Brain microvascular endothelial cell (primary cell): ENCODE data around the gene SELP.

Source experiments
- DNase-seq: peaks from one replicate; pipeline ENCODE4 v3.0.0-alpha.2; 2020
- H3K27ac ChIP-seq: fragments of 250-450 bp; sonication (Bioruptor Pico); 2 replicates; pipeline ENCODE4 v1.5.1; 2020; ENCODE audit warnings: mild to moderate bottlenecking, moderate library complexity
- H3K27me3 ChIP-seq: fragments of 250-450 bp; sonication (Bioruptor Pico); replicated peaks from 2 replicates; pipeline ENCODE4 v1.5.1; 2020; ENCODE audit warnings: mild to moderate bottlenecking
- H3K36me3 ChIP-seq: fragments of 250-450 bp; sonication (Bioruptor Pico); replicated peaks from 2 replicates; pipeline ENCODE4 v1.5.1; 2020; ENCODE audit warnings: mild to moderate bottlenecking
- H3K4me3 ChIP-seq: 2 replicates; pipeline ENCODE4 v1.5.1; 2011; ENCODE audit warnings: low read depth, mild to moderate bottlenecking, control low read depth, low read length, moderate library complexity
- CTCF ChIP-seq: IDR thresholded peaks from 2 replicates; pipeline ENCODE4 v1.5.1; 2011; ENCODE audit warnings: low read depth, mild to moderate bottlenecking, moderate library complexity, low read length, control low read depth, inconsistent platforms; ENCODE audit errors: missing control alignments
- in situ Hi-C: cut with HindIII; loops from 2 replicates; pipeline ENCODE4 v1.10.0; 2017; ENCODE audit warnings: low sequenced_read_pairs, low pct_ligation_motif_present

Gene SELP

GRCh38 chr1:169653873-169654272 is 23.9 kb upstream of the SELP start:
- TF ChIP-seq CTCF: no peak
- H3K27ac ChIP-seq: no peak overlapping the region
- in situ Hi-C loops: no loop called here

GRCh38 chr1:169651035-169651434 is 21.1 kb upstream of the SELP start:
- H3K4me3 ChIP-seq: no peak overlapping the region
- no peak for TF ChIP-seq CTCF
- DNase-seq: no peak
- H3K27me3 ChIP-seq: no peaks in the 10 kb centered on the region
- H3K36me3 ChIP-seq: no peaks in the 10 kb centered on the region
- in situ Hi-C loops: no loop called here
- no peak overlapping the region for H3K27ac ChIP-seq

More at GRCh38 chr1:169653873-169654272, 23.9 kb upstream of the SELP start:
- Histone ChIP-seq H3K27me3 (no peaks in the 10 kb centered on the region), H3K4me3 (no peak overlapping the region), H3K36me3 (no peaks in the 10 kb centered on the region)
- DNase-seq: no peak

- Histone ChIP-seq H3K27me3 (no peaks in the 10 kb centered on the region), H3K36me3 (no peaks in the 10 kb centered on the region), H3K4me3 (no peak overlapping the region), H3K27ac (no peak overlapping the region)
- DNase-seq: no peak
- in situ Hi-C loops: no loop called here
- TF ChIP-seq CTCF: no peak
Measured at GRCh38 chr1:169650551-169650950, 20.6 kb upstream of the SELP start.

- no peak overlapping the region for H3K27ac ChIP-seq
- no peak for DNase-seq
Measured at GRCh38 chr1:169648709-169649108, 18.8 kb upstream of the SELP start.

GRCh38 chr1:169648187-169648586 is 18.3 kb upstream of the SELP start:
- no peaks in the 10 kb centered on the region for H3K27me3 ChIP-seq
- H3K4me3 ChIP-seq: no peak overlapping the region
- no peak overlapping the region for H3K27ac ChIP-seq
- no peak for DNase-seq
- no peak for TF ChIP-seq CTCF
- no peaks in the 10 kb centered on the region for H3K36me3 ChIP-seq
- in situ Hi-C loops: no loop called here

More at GRCh38 chr1:169648709-169649108, 18.8 kb upstream of the SELP start:
- no peak for TF ChIP-seq CTCF
- Histone ChIP-seq H3K27me3 (no peaks in the 10 kb centered on the region), H3K36me3 (no peaks in the 10 kb centered on the region), H3K4me3 (no peak overlapping the region)
- in situ Hi-C loops: no loop called here

- no peak overlapping the region for H3K27ac ChIP-seq
- no peaks in the 10 kb centered on the region for H3K36me3 ChIP-seq
- no peak for DNase-seq
- H3K4me3 ChIP-seq: no peak overlapping the region
- no peak for TF ChIP-seq CTCF
- H3K27me3 ChIP-seq: no peaks in the 10 kb centered on the region
- in situ Hi-C loops: no loop called here
Measured at GRCh38 chr1:169647512-169647911, 17.6 kb upstream of the SELP start.
